ENCODE data around the gene C20orf204.

C20orf204 gene

GRCh38 chr20:64053841-64054661 lies 18.1 kb downstream of the C20orf204 start:
- TF ChIP-seq TAF1 (IDR thresholded peaks at IDR 0.05; ENCODE audit: borderline replicate concordance, insufficient read depth, low read length) (no peak), FOXP2 (optimal IDR thresholded peaks at IDR 0.05; ENCODE audit: borderline replicate concordance, extremely low read depth, extremely low read length, insufficient read depth) (peak; percentile 37), SIN3A (IDR thresholded peaks at IDR 0.05; ENCODE audit: borderline replicate concordance, insufficient read depth, low read length) (no peak), POLR2AphosphoS5 (IDR thresholded peaks at IDR 0.05; ENCODE audit: low read depth, low read length) (peak; percentile 63)
- TF ChIP-seq, protein P1, sequence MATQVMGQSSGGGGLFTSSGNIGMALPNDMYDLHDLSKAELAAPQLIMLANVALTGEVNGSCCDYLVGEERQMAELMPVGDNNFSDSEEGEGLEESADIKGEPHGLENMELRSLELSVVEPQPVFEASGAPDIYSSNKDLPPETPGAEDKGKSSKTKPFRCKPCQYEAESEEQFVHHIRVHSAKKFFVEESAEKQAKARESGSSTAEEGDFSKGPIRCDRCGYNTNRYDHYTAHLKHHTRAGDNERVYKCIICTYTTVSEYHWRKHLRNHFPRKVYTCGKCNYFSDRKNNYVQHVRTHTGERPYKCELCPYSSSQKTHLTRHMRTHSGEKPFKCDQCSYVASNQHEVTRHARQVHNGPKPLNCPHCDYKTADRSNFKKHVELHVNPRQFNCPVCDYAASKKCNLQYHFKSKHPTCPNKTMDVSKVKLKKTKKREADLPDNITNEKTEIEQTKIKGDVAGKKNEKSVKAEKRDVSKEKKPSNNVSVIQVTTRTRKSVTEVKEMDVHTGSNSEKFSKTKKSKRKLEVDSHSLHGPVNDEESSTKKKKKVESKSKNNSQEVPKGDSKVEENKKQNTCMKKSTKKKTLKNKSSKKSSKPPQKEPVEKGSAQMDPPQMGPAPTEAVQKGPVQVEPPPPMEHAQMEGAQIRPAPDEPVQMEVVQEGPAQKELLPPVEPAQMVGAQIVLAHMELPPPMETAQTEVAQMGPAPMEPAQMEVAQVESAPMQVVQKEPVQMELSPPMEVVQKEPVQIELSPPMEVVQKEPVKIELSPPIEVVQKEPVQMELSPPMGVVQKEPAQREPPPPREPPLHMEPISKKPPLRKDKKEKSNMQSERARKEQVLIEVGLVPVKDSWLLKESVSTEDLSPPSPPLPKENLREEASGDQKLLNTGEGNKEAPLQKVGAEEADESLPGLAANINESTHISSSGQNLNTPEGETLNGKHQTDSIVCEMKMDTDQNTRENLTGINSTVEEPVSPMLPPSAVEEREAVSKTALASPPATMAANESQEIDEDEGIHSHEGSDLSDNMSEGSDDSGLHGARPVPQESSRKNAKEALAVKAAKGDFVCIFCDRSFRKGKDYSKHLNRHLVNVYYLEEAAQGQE (IDR thresholded peaks at IDR 0.05; ENCODE audit: insufficient read depth in 1 of 2, low read depth in 2 of 2, low read length in 2 of 2) = 0 out of 4 replicates have a peak, but pooled peaks of 1 of the 2 experiments have one; percentile 29

GRCh38 chr20:64055396-64055892 lies 19.5 kb downstream of the C20orf204 start:
- TF ChIP-seq POLR2AphosphoS5 (IDR thresholded peaks at IDR 0.05; ENCODE audit: low read depth, low read length) (no peak), SIN3A (IDR thresholded peaks at IDR 0.05; ENCODE audit: borderline replicate concordance, insufficient read depth, low read length) (no peak), FOXP2 (optimal IDR thresholded peaks at IDR 0.05; ENCODE audit: borderline replicate concordance, extremely low read depth, extremely low read length, insufficient read depth) (no peak), TAF1 (IDR thresholded peaks at IDR 0.05; ENCODE audit: borderline replicate concordance, insufficient read depth, low read length) (no peak)
- TF ChIP-seq, protein P1 (IDR thresholded peaks at IDR 0.05; ENCODE audit: insufficient read depth in 1 of 2, low read depth in 2 of 2, low read length in 2 of 2) = no peak

DNA sequence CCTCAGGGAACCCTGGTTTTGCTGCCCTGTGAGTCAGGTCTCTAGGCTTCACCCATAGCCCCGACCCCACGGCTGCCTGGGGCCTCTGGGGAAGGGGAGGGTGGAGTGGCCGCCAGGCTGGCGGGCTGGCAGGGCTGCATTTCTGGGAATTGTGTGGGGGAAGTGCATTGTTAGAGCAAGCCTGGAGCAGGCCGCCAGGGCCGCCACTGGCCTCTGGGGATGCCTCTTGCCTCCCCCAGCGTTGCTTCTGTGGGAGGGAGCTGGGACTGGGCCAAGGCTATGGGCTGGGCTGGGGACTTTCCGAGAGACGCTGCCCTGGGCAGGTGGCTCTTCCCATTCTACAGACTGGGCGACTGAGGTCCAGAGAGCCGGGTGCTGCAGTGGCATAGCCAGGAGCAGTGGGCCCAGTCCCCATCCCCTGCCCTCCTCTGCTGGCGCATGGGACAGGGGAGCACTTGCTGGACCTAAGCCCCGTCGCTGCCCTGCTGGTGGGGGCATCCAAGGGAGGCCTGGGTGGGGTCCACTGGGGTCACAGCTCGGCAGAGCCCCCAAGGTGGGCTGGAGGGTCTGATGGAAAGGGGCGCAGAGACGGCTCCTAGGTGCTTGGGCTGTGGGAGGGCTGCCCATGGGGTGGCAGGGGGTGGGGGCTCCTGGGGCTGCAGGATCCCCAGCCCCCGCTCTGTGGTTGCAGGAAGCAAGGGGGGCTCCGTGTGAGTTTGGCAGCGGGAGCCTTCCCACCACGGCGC lies 20.1 kb downstream of the C20orf204 start:
- TF ChIP-seq SIN3A (IDR thresholded peaks at IDR 0.05; ENCODE audit: borderline replicate concordance, insufficient read depth, low read length) (no peak), FOXP2 (optimal IDR thresholded peaks at IDR 0.05; ENCODE audit: borderline replicate concordance, extremely low read depth, extremely low read length, insufficient read depth) (no peak), TAF1 (IDR thresholded peaks at IDR 0.05; ENCODE audit: borderline replicate concordance, insufficient read depth, low read length) (no peak), POLR2AphosphoS5 (IDR thresholded peaks at IDR 0.05; ENCODE audit: low read depth, low read length) (no peak)
- TF ChIP-seq, protein P1 (IDR thresholded peaks at IDR 0.05; ENCODE audit: insufficient read depth in 1 of 2, low read depth in 2 of 2, low read length in 2 of 2) = no peak

- TF ChIP-seq POLR2AphosphoS5 (IDR thresholded peaks at IDR 0.05; ENCODE audit: low read depth, low read length) (no peak), FOXP2 (optimal IDR thresholded peaks at IDR 0.05; ENCODE audit: borderline replicate concordance, extremely low read depth, extremely low read length, insufficient read depth) (no peak), TAF1 (IDR thresholded peaks at IDR 0.05; ENCODE audit: borderline replicate concordance, insufficient read depth, low read length) (no peak), SIN3A (IDR thresholded peaks at IDR 0.05; ENCODE audit: borderline replicate concordance, insufficient read depth, low read length) (no peak)
- TF ChIP-seq, protein P1 (IDR thresholded peaks at IDR 0.05; ENCODE audit: insufficient read depth in 1 of 2, low read depth in 2 of 2, low read length in 2 of 2) = no peak
Observed at GRCh38 chr20:64056639-64056888, 20.6 kb downstream of the C20orf204 start.
